Stimulated activated CD4-positive, alpha-beta T cell treated with anti-CD3 and anti-CD28 coated beads, Interleukin-2, amount 100 ng/mL, for 48 hours (primary cell): ENCODE measurements around the gene ADGRG3.

ENCODE experiments used
- DNase-seq, 2 donors: peaks; one replicate each; pipeline ENCODE4 v3.0.0-alpha.2; 2020

ADGRG3 gene, protein sequence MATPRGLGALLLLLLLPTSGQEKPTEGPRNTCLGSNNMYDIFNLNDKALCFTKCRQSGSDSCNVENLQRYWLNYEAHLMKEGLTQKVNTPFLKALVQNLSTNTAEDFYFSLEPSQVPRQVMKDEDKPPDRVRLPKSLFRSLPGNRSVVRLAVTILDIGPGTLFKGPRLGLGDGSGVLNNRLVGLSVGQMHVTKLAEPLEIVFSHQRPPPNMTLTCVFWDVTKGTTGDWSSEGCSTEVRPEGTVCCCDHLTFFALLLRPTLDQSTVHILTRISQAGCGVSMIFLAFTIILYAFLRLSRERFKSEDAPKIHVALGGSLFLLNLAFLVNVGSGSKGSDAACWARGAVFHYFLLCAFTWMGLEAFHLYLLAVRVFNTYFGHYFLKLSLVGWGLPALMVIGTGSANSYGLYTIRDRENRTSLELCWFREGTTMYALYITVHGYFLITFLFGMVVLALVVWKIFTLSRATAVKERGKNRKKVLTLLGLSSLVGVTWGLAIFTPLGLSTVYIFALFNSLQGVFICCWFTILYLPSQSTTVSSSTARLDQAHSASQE

DNA sequence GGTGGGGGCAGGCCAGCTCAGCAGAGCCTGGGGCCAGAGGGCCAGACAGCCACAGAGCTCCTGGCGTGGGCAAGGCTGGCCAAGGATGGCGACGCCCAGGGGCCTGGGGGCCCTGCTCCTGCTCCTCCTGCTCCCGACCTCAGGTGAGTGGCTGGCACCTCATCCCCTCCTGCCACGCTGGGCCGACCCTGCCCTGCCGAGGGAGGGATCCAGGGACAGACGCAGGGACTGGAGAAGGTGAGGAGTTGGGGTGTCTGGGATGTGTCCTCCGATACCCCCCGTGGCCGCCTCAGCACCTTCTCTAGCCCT lies at the start of gene ADGRG3:
Gene ADGRG3 (plus strand): TSS at position 44 of the 309 bp plus-strand sequence. CDS start 42 bp downstream, at position 86.
- DNase-seq = no peak

DNA sequence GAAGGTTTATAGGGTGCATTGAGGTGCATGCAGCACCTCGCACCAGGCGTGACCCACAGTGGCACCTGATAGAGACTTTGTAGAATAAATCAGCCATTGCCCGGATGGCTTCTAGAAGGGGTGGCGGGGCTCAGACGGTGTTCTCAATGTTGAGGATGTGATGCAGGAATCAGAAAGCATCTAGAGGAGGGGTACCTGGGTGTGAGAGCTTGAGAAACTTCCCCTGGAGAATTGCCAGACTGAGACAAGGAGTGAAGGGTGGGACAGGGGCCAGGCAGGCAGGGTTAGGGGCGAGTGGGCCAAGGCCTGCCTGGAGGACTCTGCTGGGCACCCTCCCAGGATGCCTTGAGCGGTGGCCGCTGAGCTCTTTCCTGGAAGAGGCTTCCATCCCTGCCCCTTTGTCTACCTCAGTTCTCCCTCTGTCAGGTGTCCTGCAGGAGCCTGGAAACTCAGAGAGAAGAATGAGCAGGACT lies 48.9 kb upstream of the ADGRG3 start:
- DNase-seq = no peak

DNA sequence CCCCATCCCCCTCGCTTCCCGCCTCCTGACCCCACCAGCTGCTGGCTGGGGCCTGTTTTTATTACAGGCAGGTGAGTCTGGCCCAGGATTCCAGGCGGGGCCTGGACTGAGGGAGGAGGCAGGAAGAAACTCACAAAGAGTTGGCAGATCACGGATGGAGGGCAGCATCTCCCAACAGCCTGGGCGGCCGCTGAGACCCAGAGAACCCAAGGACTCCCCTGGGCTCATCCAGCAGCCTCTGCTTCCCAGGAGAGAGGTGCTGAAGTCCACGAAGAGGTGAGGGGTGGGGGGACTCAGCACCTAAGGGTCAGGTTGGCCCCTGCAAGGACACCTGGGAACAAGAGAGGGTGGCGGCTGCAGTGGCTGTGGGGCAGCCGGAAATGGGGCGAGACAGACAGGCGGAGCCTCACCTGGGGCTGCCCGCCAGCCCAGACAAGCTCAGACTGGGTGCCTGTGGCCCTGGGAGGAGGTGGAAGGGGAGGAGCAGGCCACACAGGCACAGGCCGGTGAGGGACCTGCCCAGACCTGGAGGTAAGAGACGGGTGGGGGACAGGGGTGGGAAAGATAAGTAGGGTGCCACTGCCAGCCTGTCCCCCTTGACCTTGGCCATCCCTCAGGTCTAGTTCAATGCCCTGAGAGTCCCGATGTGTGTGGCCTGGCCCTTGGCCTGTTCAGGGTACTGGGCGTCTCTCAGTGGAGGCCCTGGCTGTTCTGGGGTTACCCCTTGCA lies 48.3 kb upstream of the ADGRG3 start:
- DNase-seq = no peak

DNA sequence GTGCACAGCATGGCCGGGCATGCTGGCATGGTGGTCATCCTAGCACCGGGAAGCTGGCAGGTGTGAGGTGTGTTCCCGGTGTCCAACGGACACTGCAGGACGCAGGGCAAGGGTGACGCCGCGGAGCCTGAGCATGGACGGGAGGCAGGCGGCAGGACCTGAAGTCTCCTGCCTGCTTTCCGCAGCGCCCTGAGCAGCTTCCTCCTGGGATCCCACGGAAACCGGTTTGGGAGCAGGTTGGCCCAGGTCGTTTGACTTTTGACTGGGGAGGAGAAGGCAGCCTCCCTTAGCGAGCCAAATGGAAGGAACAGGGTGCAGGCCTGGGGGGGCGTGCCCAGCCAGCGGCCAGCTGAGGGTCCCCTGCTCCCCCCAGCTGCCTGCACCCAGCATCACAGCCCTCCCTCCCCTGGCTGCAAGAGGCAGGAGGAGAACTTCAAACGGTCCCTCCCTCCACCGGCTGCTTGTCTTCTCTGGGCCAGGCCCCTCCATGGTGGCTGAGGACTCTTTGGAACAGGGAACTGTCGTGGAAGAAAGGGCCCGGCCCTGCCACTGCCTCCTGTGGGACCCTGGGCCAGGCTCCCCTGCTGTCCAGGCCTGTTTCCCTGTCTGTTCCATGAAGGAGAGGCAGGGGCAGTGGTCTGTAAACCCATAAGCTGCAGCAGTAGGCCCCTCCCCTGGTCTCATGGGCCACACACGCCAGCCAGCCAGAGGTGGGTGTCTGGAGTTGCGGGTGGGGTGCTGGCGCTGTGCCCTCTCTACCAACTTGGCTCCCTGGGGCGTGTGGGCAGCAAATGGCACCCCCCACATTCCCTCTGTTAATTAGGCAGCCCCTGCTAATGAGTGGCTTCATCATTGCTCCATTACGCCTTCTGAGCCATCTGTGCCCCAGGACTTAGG lies 47.5 kb upstream of the ADGRG3 start:
- no peak for DNase-seq

DNA sequence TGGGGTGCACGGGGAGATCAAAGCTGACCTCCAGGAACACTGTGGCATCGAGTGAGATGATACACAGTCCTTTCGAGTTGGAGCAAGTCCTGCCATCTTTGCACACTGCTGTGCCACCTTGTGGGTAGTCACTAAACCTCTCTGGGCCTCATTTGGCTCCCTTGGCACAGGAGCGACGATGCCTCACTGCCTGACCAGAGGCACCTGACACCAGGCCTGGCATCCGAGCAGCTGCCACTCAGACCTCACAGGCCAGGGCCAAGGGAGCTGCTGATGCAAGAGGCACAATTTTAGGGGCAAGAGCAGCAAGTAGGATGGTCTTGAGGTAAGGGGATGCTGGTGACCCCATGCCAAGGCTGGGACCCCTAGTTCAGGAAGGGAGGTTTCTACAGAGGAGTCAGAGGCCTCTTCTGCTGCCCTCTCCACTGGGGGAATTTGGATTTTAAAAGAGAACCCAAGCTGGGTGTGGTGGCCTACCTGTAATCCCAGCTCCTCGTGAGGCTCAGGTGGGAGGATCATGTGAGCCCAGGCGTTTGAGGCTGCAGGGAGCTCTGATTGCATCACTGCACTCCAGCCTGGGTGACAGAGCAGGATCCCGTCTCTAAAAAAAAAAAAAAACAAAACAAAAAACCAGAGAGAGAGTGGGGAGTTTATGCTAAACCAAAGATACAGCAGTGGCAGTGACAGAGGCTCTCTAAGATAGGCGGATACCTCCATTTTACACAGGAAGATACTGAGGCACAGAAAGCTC lies 46.4 kb upstream of the ADGRG3 start:
- DNase-seq = no peak

DNA sequence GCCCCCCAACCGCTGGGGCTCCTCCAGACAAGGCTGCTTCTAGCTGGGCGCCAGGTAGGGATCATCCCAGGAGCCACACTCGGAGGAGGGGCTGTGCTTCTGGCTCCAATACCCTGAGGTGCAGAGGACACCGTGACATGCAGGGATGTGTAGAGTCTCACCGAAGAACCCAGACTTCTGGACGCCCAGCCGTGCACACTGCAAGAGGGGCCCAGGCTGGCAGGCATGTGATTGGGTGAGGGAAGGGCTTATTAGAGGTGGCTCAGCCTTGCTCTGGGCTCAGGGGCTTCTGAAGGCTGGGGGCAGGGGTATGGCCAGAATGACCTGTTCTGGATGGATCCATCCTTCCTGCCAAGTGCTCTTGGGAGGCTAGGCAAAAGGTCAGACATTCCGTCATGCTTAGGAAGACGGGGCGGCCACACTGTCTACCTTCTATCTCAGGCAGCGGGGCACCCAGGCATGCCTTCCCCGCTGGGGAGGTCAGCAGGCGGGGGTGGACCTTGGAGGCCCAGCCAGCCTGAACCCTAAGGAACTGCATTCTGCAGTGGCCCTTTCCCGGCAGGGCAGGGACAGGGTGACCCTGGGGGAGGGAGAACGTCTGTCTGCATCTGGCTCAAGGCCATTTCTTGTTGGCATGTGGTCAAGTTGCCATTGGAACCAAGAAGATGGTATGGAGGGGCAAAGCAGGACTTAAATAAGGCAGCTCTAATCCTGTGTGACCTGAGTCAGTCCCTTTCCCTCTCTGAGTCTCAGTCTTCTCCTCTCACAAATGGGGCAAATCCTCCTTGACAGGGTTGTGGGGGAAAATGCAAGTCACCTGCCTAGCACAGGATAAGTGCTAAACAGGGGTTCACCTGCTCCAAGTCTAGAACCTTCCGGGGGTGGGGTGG lies 45.5 kb upstream of the ADGRG3 start:
- DNase-seq = no peak

DNA sequence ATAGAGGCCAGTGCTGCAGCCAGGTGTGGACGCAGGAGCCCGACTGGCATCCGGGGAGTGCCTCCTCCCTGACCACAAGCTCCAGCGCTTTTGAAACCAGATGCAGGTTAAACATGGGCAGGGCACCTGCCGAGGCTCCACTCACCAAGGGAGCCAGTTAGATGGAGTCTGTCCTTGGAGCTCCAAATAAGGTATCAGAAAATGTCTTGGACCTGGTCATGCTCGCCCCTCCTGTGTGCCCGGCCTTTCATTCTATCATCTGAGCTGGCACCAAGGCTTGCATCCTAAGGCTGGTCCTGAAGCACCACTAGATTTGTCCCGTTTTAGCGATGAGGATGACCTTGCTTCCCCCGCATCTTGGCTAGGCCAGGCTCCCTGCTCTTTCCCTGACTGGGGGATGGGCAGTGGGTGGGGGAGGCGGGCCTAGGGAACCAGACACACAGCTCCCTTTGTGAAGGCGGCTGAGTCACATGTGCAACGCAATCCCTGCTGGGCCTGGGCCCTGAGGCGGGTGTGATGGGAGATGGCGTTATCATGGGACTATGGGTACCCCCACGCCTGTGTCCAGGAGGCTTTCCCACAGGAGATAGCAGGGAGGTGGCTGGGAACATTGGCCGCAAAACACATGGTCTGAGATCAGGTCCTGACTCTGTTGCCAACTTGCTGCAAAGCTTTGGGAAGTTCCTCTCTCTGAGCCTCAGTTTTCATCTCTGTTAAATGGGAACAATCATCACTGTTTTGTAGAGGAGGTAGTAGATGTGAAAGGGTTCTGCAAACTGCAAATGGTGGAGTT lies 44.7 kb upstream of the ADGRG3 start:
- no peak for DNase-seq

DNA sequence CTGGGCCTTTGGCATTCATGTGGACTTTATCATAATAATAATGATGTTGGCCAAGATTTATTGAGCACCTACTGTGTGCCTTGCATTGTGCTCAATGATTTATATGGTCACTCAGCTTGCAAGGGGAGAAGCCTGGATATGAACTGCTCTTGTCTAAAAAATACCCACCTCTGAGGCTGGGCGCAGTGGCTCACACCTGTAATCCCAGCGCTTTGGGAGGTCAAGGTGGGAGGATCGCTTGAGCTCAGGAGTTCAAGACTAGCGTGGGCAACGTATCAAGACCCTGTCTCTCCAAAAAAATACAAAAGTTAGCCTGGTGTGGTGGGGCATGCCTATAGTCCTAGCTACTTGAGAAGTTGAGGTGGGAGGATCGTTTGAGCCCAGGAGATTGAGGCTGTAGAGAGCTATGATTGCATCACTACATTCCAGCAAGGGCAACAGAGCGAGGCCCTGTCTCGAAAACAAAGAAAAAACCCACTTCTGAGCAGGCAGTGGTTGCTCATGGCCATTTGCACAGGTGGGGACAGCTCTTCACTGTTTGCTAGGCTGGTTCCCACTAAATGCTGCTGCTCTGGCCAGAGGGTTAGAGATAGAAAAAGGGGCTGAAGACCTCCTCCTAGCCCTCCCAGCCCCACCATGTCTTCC lies 43.9 kb upstream of the ADGRG3 start:
- DNase-seq = no peak

DNA sequence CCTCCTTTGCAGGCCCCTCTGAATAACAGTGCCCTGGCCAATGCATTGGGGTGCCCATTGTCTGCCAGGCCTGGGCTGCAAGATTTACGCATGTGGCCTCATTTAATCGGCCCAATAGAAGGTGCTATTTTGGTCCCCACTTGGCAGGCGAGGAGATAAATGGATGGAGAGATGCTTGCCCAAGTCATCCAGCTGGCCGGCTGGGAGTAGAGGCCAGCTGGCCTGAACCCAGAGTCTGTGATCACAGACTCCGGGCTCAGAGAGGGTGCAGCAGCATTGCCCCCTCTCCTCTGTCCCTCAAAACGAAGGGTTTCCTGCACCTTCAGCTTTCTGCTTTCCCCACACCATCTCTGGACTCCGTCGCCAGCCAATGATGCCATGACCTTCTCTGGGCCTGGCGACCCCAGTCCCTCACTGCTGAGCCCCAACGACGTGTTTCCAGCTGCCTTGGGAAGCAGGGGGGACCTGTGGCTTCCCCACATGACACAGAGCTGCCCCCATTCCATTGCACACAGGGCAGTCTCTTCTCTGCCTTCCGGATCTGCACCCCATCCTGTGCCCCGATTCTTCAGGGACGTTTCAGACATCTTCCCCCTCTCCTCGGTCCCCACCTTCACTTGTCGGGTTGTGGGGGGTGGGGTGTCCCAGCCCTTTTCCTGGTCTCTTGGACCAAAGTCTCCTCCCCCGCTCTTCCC lies 43.2 kb upstream of the ADGRG3 start:
- DNase-seq = no peak

DNA sequence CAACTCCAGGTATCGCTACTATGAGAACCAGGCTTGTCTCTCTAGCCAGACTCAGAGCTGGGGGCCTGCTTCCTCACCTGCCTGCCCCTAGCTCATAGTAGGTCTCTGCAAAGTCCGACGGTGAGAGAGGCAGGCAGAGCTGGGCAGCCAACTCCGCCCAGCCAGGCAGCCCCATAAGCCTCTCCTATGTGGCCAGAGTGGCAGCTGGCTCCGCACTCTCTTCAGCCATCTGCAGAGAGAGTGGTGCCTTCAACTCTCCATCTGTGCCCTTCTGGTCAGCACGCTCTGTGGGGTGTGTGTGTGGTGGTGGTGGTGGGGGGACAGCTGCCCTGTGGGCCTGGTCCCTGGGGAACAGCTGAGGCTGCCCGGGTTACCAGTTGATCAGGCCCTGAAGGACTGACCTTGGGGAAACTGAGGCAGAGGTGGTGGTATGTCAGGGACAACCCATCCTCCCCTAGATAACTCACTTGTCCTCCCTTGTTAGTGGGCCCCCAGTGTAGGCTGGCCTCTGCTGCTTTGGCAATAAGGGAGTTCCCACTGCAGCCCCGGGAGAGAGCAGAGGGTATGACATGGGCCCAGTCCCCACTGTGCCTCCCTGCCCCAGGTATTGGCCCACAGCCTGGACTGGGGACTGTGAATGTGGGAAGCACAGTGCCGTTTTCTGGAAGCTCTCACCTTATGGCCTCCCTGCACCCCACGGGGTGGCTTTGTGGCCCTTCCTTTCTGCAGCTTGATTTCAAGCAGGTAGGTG lies 41.5 kb upstream of the ADGRG3 start:
- DNase-seq = no peak

DNA sequence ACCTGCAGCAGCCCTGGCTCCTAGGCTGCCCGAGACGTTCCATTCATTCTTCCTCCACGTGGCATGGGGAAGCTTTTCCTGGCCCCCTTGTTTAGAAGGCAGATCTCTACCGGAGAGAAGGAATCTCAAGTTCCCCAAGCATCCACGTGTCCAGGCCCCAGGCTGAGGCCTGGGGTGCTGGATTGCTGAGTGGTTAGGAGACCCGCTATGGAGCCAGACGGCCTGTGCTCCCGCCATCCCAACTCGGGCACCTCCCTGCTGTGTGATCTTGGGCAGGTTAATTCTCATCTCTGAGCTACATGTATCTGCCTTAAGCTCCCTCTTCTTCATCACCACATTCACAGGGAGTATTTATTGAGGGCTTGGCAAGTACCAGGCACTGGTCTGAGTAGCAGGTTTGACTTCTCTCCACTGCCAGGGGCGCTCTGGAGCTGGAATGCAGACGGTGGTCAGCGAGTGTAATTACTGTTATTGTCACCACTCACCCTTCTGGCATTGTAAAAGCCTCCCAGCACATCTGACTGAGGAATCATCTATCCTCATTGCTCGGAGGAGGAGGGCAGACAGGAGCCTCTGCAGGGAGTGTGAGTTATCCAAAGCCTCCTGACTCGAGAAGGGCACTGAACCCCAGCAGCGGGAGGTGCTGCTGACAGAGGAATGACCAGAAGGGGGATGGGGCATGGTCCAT lies 40.8 kb upstream of the ADGRG3 start:
- DNase-seq = no peak

DNA sequence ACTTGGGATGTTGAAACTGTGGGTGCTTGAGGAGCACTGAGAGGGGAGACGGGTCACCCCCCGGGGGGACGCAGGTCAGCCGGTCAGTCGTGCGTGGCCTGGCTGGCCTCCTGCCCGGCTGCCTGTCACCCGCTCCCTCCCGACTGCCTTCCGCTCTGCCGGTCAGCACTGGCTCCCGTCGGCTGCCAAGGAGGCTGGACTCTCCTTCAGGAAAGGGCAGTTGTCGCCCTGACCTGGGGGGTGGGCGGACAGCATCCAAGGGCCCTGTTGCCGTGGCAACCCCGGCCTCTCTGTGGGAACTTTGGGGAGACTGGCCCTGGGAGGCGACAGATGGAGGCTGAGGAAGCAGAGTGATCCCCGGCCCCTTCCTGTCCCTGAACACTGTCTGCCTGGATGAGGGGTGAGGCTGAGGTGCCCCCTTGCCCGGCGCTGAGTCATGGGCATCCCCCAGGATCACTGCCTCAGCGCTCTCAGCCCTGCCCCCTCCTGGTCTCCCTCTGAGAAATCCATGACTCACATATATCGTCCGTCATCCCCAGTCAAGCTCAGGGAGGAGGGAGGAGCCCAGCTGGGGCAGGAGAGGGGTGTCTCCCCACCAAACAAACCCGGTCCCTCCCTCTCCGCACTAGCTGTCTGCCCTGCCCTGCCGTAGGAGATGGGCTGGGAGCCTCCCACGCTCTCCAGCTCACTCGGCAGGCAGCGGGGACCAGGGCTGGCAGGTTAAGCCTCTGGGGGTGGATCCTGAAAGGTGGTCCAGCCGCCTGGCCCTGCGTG lies 39.9 kb upstream of the ADGRG3 start, which contains the start of gene ADGRG1:
Gene ADGRG1 (plus strand): TSS at position 623 of the 774 bp plus-strand sequence. CDS start 21,658 bp downstream, outside the sequence.
- peak; percentile 32 to 43 for DNase-seq

DNA sequence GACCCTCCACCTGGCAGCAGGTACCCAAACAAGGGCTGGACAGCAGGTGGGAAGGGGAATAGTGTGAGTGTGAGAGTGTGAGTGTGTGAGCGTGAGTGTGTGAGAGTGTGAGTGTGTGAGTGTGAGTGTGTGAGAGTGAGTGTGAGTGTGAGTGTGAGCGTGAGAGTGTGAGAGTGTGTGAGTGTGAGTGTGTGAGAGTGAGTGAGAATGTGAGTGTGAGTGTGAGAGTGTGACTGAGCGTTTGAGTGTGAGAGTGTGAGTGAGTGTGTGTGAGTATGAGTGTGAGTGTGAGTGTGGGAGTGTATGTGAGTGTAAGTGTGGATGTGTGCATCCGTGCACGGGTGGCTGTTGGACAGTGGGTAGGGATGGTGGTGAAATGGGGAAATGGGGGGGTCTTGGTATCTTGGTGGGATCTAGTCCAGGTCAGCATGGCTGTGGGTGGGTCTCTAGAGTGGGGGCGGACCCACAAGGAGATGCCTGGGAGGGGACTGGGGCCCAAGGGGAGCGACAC lies 39.3 kb upstream of the ADGRG3 start:
- DNase-seq = no peak

DNA sequence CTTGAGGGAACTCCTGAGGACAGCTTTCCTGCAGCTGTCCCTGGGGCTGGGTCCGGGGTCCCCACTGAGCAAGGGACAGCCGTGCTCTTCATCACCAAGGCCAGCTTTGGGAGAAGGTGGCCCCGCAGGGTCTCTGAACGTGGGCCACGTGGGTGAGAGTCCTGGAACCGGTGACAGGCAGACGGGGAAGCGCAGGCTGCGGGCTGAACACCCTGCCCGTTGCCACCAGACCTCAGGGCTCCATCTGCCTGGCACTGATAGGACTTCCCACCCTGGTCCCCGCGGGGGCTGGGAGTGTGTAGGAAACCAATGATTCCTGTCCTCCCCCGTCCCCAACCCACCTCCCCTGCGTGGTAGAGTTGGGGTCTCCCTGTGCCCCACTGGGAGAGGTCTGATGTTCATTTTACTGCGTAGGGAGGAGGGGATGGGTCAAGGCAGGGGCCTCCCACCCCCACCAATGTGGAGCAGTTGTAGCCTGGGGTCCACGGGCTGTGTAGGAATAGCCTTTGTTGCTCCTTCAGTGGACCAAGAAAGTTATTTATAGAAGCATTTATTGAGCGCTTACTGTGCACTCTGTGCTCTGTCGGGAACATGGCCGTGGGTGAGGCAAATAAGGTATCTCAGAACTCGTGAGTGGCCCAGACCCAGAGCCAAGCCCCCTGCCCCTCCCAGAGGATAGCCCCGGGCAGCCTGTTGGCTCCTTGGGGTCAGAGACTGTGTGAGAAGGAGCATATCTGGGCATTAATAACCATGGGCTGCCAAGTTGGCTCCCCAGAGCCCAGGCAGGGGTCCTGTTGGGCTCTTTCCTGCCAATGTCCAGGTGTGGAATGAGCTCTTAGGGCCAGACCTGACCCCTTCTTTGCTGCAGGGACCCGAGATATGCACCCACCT lies 38.3 kb upstream of the ADGRG3 start:
- no peak for DNase-seq

DNA sequence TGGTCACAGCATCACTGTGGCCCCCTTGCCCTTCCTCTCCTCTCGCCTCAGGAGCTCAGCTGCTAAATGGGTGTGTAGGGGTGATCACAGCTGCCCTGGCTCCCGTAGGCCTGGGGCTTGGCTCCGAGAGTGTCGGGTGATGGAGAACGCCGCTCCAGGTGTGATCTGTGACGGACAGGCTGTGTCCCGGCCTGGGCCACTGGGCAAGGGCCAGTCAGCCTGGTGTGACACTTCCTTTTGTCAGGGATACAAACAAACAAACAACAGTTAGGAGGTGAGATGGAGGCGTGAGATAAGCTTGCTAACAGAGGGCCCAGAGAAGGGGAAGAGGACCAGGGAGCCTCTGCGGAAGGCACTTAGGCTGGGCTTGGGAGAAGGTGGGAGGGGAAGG lies 37.7 kb upstream of the ADGRG3 start:
- DNase-seq = no peak
